ENCODE results near the gene ZCCHC2.
A peak's percentile ranks its signal among the peaks of the same experiment; 100 is the strongest.

Gene ZCCHC2

DNA sequence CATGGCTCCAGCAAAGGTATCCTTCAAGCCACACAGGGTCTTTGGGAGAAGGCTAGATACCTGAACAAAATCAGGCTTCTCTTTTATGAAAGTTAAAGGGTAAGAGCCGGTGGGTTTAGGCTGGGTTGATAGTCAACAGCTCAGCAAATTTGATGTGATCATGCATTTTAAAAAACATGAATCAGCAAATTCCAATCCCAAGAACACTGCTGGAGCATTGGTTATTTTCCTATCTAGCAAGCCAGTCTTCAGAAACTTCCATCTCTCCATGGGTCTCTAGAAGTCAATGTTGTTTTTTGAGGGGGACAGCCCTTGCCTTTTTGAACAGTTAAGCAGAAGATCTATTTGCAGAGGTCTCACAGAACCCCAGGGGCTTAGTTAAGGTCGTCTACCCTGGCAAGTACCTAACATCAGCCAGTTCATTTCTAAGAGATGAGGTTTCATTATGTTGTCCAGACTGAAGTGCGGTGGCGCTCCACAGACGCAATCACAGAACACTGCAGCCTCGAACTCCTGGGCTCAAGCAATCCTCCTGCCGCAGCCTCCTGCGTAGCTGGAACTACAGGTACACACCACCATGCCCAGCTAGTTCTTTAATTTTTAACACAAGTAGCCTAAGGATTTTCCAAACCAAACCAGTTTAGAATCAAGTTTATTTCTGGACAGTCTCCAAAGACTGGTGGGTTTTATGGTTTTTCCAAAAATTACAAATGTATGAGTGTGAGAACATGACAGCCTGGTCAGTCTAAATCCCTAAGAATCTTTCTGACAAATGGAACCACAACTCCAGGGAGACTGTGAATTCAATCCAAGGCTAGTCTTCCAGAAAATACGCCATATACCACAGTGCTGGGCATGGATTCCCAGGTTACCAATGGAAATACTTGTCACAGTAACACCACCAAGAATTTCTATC, 4.1 kb upstream of the ZCCHC2 start:
- TF ChIP-seq, protein P1, sequence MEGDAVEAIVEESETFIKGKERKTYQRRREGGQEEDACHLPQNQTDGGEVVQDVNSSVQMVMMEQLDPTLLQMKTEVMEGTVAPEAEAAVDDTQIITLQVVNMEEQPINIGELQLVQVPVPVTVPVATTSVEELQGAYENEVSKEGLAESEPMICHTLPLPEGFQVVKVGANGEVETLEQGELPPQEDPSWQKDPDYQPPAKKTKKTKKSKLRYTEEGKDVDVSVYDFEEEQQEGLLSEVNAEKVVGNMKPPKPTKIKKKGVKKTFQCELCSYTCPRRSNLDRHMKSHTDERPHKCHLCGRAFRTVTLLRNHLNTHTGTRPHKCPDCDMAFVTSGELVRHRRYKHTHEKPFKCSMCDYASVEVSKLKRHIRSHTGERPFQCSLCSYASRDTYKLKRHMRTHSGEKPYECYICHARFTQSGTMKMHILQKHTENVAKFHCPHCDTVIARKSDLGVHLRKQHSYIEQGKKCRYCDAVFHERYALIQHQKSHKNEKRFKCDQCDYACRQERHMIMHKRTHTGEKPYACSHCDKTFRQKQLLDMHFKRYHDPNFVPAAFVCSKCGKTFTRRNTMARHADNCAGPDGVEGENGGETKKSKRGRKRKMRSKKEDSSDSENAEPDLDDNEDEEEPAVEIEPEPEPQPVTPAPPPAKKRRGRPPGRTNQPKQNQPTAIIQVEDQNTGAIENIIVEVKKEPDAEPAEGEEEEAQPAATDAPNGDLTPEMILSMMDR (conservative IDR thresholded peaks at IDR 0.05; ENCODE audit: low read depth, low read length) = no peak
- Histone ChIP-seq H3K9ac (no peak overlapping the region), H3K36me3 (ENCODE audit: insufficient read depth) (no peaks in the 10 kb centered on the region), H4K20me1 (ENCODE audit: insufficient read depth) (no peaks in the 10 kb centered on the region), H3K4me2 (no peak overlapping the region), H2AFZ (ENCODE audit: low read depth) (no peak overlapping the region), H3K27me3 (ENCODE audit: insufficient read depth, low read depth) (peaks cover 7% of the 10 kb centered on the region; the same call in 1 of the 2 replicates), H3K4me1 (ENCODE audit: low read depth, poor library complexity, severe bottlenecking) (peaks cover 10% of the 10 kb centered on the region), H3K27ac (no peak overlapping the region), H3K4me3 (IDR thresholded peaks at IDR 0.05; ENCODE audit: insufficient read depth, low read depth, low read length) (no peak overlapping the region), H3K79me2 (ENCODE audit: insufficient read depth, low read depth) (no peaks in the 10 kb centered on the region)

DNA sequence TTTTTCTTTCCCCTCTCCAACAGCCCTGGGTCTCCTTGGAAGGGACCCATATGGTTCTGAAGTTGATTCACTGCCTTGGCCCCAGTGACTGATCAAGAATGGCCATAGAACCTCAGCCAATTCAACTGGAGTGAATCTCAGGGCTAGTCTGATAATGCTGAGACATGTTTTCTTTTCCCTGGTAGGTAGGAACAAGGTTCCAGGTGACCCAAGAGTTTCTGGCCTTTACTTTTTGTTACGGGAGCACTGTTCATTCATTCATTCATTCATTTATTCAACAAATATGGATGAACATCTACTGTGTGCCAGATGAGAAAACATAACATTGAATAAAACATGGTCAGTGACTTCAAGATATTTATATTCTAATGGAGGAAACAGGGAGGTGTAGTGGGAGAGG, 3.1 kb upstream of the ZCCHC2 start:
- Histone ChIP-seq H4K20me1 (ENCODE audit: insufficient read depth) (no peaks in the 10 kb centered on the region), H3K4me2 (no peak overlapping the region), H3K4me3 (IDR thresholded peaks at IDR 0.05; ENCODE audit: insufficient read depth, low read depth, low read length) (no peak overlapping the region), H3K79me2 (ENCODE audit: insufficient read depth, low read depth) (peaks cover 7% of the 10 kb centered on the region; the same call in 1 of the 2 replicates), H3K27me3 (ENCODE audit: insufficient read depth, low read depth) (peaks cover 7% of the 10 kb centered on the region; the same call in 1 of the 2 replicates), H3K9ac (no peak overlapping the region), H3K4me1 (ENCODE audit: low read depth, poor library complexity, severe bottlenecking) (peaks cover 10% of the 10 kb centered on the region), H2AFZ (ENCODE audit: low read depth) (no peak overlapping the region), H3K27ac (no peak overlapping the region), H3K36me3 (ENCODE audit: insufficient read depth) (no peaks in the 10 kb centered on the region)
- TF ChIP-seq, protein P1 (conservative IDR thresholded peaks at IDR 0.05; ENCODE audit: low read depth, low read length) = no peak

DNA sequence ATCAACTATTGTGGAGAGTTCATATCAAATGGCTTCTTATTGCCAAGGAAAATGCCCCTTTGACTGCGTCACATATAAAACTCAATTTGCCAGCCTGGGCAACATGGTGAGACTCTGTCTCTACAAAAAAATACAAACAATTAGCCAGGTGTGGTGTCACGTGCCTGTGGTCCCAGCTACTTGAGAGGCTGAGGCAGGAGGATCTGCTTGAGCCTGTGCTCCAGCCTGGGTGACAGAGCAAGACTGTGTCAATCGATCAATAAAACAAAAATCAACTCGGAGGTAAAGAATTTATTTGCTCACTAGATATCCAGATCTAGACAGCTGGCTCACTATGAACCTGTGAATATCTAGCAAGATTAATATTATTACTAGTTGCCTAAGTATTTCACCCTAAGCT, 1.7 kb upstream of the ZCCHC2 start:
- TF ChIP-seq, protein P1 (conservative IDR thresholded peaks at IDR 0.05; ENCODE audit: low read depth, low read length) = no peak
- Histone ChIP-seq H3K36me3 (ENCODE audit: insufficient read depth) (no peaks in the 10 kb centered on the region), H3K79me2 (ENCODE audit: insufficient read depth, low read depth) (peaks cover 21% of the 10 kb centered on the region), H3K4me2 (no peak overlapping the region; the same call in 1 of the 2 replicates), H4K20me1 (ENCODE audit: insufficient read depth) (no peaks in the 10 kb centered on the region), H3K27ac (no peak overlapping the region), H2AFZ (ENCODE audit: low read depth) (no peak overlapping the region), H3K4me3 (IDR thresholded peaks at IDR 0.05; ENCODE audit: insufficient read depth, low read depth, low read length) (no peak overlapping the region), H3K27me3 (ENCODE audit: insufficient read depth, low read depth) (peaks cover 7% of the 10 kb centered on the region; the same call in 1 of the 2 replicates), H3K9ac (no peak overlapping the region), H3K4me1 (ENCODE audit: low read depth, poor library complexity, severe bottlenecking) (peaks cover 14% of the 10 kb centered on the region)

DNA sequence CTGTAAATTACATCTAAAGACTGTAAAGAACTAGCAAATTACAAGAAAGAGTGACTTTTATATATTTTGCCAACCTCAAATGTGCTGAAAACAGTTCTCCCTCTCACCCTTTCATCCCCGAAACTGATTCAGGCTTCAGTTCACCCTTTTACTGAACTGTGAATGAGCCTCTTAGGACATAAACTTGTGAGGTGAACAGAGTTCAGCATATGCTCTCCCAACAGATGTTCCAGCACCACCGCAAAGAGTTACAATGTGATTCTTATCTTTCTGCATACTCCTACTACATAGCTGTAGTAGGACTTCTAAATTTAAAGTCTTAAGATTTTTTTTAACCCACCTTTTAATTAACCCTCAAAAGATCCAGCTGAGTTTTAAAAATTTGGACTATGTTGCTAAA, 1.2 kb upstream of the ZCCHC2 start:
- Histone ChIP-seq H3K4me1 (ENCODE audit: low read depth, poor library complexity, severe bottlenecking) (peaks cover 14% of the 10 kb centered on the region), H3K4me3 (IDR thresholded peaks at IDR 0.05; ENCODE audit: insufficient read depth, low read depth, low read length) (no peak overlapping the region), H3K36me3 (ENCODE audit: insufficient read depth) (no peaks in the 10 kb centered on the region), H3K27me3 (ENCODE audit: insufficient read depth, low read depth) (peaks cover 7% of the 10 kb centered on the region; the same call in 1 of the 2 replicates), H3K9ac (peak overlapping the region; percentile 67; the same call in 1 of the 2 replicates), H4K20me1 (ENCODE audit: insufficient read depth) (no peaks in the 10 kb centered on the region), H3K4me2 (peak overlapping the region; percentile 78), H2AFZ (ENCODE audit: low read depth) (peak overlapping the region; percentile 1; the same call in 1 of the 2 replicates), H3K27ac (no peak overlapping the region), H3K79me2 (ENCODE audit: insufficient read depth, low read depth) (peaks cover 25% of the 10 kb centered on the region)
- TF ChIP-seq, protein P1 (conservative IDR thresholded peaks at IDR 0.05; ENCODE audit: low read depth, low read length) = no peak

Data from KMS-11 (cell line).